ENCODE measurements around the gene CD83.

The CD83 gene

GRCh38 chr6:14121936-14122344, 4.4 kb downstream of the CD83 start:
- peak; percentile 79 for DNase-seq (ENCODE audit: low read depth)
- no peak overlapping the region; the same call in 1 of the 2 replicates for H3K4me3 ChIP-seq (ENCODE audit: low read depth, low read length)
- TF ChIP-seq, protein P1, sequence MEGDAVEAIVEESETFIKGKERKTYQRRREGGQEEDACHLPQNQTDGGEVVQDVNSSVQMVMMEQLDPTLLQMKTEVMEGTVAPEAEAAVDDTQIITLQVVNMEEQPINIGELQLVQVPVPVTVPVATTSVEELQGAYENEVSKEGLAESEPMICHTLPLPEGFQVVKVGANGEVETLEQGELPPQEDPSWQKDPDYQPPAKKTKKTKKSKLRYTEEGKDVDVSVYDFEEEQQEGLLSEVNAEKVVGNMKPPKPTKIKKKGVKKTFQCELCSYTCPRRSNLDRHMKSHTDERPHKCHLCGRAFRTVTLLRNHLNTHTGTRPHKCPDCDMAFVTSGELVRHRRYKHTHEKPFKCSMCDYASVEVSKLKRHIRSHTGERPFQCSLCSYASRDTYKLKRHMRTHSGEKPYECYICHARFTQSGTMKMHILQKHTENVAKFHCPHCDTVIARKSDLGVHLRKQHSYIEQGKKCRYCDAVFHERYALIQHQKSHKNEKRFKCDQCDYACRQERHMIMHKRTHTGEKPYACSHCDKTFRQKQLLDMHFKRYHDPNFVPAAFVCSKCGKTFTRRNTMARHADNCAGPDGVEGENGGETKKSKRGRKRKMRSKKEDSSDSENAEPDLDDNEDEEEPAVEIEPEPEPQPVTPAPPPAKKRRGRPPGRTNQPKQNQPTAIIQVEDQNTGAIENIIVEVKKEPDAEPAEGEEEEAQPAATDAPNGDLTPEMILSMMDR (IDR thresholded peaks at IDR 0.05; ENCODE audit: insufficient read depth, low read depth, low read length, missing control alignments), result no peak

GRCh38 chr6:14123386-14124111, 6.0 kb downstream of the CD83 start:
- H3K4me3 ChIP-seq (ENCODE audit: low read depth, low read length), result no peak overlapping the region
- TF ChIP-seq, protein P1 (IDR thresholded peaks at IDR 0.05; ENCODE audit: insufficient read depth, low read depth, low read length, missing control alignments), result no peak
- DNase-seq (ENCODE audit: low read depth), result no peak

GRCh38 chr6:14125346-14125745, 7.8 kb downstream of the CD83 start:
- TF ChIP-seq, protein P1 (IDR thresholded peaks at IDR 0.05; ENCODE audit: insufficient read depth, low read depth, low read length, missing control alignments), result no peak
- no peak for DNase-seq (ENCODE audit: low read depth)
- H3K4me3 ChIP-seq (ENCODE audit: low read depth, low read length), result no peak overlapping the region

DNA sequence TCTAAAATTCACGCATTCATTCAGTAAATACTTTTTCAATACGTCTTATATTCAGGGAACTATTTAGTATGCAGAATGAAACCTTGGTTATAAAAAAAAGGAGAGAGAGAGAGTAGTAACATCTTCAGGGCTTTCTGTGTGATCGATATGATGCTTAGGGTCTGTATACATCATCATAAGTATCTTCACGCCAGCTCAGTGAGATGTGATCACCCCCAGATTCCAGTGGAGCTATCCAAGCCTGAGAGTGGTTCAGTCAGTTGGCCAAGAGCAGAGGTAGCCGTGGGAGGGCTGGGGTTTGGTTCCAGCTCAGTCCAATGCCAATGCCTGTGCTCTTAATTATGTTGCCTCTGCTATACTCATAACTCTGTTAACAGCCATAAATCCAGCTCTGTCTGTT, 8.6 kb downstream of the CD83 start:
- DNase-seq (ENCODE audit: low read depth), result no peak
- H3K4me3 ChIP-seq (ENCODE audit: low read depth, low read length), result no peak overlapping the region
- TF ChIP-seq, protein P1 (IDR thresholded peaks at IDR 0.05; ENCODE audit: insufficient read depth, low read depth, low read length, missing control alignments), result no peak

DNA sequence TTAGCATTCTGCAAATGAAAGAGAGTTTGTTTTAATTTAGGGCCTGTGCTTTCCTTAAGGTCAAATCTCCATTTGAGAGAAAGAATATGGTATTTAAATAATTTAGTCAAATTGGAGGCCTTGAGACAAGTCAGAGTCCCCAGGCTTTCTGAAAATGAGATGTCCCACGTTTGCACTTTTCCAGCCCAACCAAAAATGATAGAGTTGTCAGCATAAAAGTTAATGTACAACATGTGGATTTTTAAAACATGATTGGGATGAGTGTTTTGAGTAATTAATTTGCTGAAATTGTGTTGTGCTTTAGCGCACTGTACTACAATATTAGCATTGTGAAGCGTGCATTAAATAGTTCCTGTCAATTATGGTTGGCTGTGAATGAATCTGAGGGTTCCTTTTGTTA, 10.0 kb downstream of the CD83 start:
- TF ChIP-seq, protein P1 (IDR thresholded peaks at IDR 0.05; ENCODE audit: insufficient read depth, low read depth, low read length, missing control alignments), result no peak
- no peak overlapping the region for H3K4me3 ChIP-seq (ENCODE audit: low read depth, low read length)
- no peak for DNase-seq (ENCODE audit: low read depth)

DNA sequence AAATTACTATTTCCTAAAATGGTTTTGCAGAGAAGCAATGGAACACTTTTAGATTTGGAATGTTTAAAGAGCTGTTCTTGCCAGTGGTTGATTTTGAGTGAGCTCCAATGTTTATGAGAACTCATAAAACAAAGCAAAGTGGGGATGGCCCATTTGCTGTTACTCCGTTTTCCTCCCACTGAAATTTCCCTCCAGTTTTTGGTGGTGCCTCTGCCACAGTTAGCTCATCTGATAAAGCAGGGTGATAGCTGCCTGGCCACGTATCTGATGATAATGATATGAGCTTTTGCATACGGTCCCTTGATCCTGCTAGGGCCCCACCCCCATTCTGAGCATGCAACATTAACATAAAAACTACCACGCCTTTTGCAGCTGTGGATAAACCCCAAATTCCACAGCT, 10.4 kb downstream of the CD83 start:
- DNase-seq (ENCODE audit: low read depth), result no peak
- TF ChIP-seq, protein P1 (IDR thresholded peaks at IDR 0.05; ENCODE audit: insufficient read depth, low read depth, low read length, missing control alignments), result no peak

GRCh38 chr6:14128746-14129145, 11.2 kb downstream of the CD83 start:
- TF ChIP-seq, protein P1 (IDR thresholded peaks at IDR 0.05; ENCODE audit: insufficient read depth, low read depth, low read length, missing control alignments), result no peak
- no peak for DNase-seq (ENCODE audit: low read depth)
- H3K4me3 ChIP-seq (ENCODE audit: low read depth, low read length), result no peak overlapping the region

More for the DNA sequence above, 10.4 kb downstream of the CD83 start:
- no peak overlapping the region for H3K4me3 ChIP-seq (ENCODE audit: low read depth, low read length)

Measured in GM12865 (cell line).